Ovary (tissue), 9 donors: Measurements from ENCODE around the gene MRPL18. TPM values are rescaled to one million over a fixed set of nuclear protein-coding genes. Genes with fewer than 3 reads are reported as not detected.
"Not testable (repeated sequence)": the region's sequence is repeated elsewhere in the genome, so short reads cannot be mapped to it uniquely, and the experiment has no call there.

ENCODE experiments used
- DNase-seq, 5 donors: peaks; one replicate each; pipeline ENCODE4 v3.0.0-alpha.2; 2019 to 2020
- H3K27ac ChIP-seq, 2 donors: fragments of 200-600 bp; one replicate each; pipeline versions ENCODE4 v1.5.1 to v1.8.0; 2019 to 2022
- H3K27me3 ChIP-seq: fragments of 200-600 bp; one replicate; pipeline ENCODE4 v1.8.0; 2022
- H3K36me3 ChIP-seq: fragments of 200-600 bp; sonication (generic); one replicate; pipeline ENCODE4 v1.5.1; 2019
- H3K4me1 ChIP-seq: one replicate; pipeline ENCODE4 v1.8.1; 2013; ENCODE audit warnings: mild to moderate bottlenecking, moderate library complexity; ENCODE audit not compliant: insufficient read depth
- H3K4me3 ChIP-seq: fragments of 200-600 bp; sonication (generic); one replicate; pipeline ENCODE4 v1.5.1; 2017
- H3K9me3 ChIP-seq, 2 donors: fragments of 200-600 bp in 1 of 2; sonication (generic) in 1 of 2; one replicate each; pipeline versions ENCODE4 v1.5.1 to v1.8.1; 2013 to 2019; ENCODE audit warnings: mild to moderate bottlenecking in 1 of 2, moderate library complexity in 1 of 2
- EP300 ChIP-seq: sonication (generic); formaldehyde crosslinking; IDR thresholded peaks from one replicate; pipeline ENCODE4 v1.6.1; 2017; ENCODE audit warnings: antibody characterized with exemption
- POLR2A ChIP-seq: fragments of 450-650 bp; IDR thresholded peaks from one replicate; pipeline ENCODE4 v1.6.1; 2017; ENCODE audit warnings: antibody characterized with exemption, mild to moderate bottlenecking, moderate library complexity
- WGBS, 3 donors: extraction: QIAGEN DNeasy Blood & Tissue Kit in 1 of 3; methylation state at CpG; one replicate each; pipeline versions ENCODE4 v1.1.5 to v1.1.7; 2013 to 2017; 5-methylcytosine and 5-hydroxymethylcytosine counted together
- intact Hi-C, 4 donors: fragments of 100-400 bp; cut with DNase I; formaldehyde crosslinking; loops; one replicate each; pipeline versions ENCODE4 v1.11.0 to v1.15.1; 2022 to 2023
- polyA plus RNA-seq, 2 donors: library from polyadenylated mRNA; stranded (reverse); fragments of 200-250 nt in 1 of 2; fragments of 350-450 nt in 1 of 2; fragmentation: Illumina TruSeq in 1 of 2; extraction: RNeasy Lipid Tissue Mini Kit (QIAGEN cat#74804) in 1 of 2; gene quantifications; one replicate each; pipeline ENCODE4 v1.2.3, GENCODE V29; 2013 to 2014
- total RNA-seq, 7 donors: library from RNA; depleted of rRNA in 2 of 7; stranded (reverse); fragments of >200 nt in 2 of 7; fragmentation: NEBNext Ultra II Directional in 3 of 7; extraction: Animal tissue kit (Norgen Biotek cat#: 25700) in 3 of 7; gene quantifications; one replicate each; pipeline versions ENCODE4 v1.1.0 to v1.2.4, GENCODE V29; 2016 to 2023
- TF ChIP-seq, protein P1 (sequence below), 3 donors: fragments of 450-650 bp in 2 of 3; fragments of 200-600 bp in 1 of 3; IDR thresholded peaks; one replicate each; pipeline versions ENCODE4 v1.5.1 to v1.8.0; 2016 to 2022; ENCODE audit warnings: antibody characterized with exemption in 3 of 3, mild to moderate bottlenecking in 1 of 3
- donor health status: DM: no; HTN: no; CAD: no; lungs with moderate emphysema.
- donor health status: DM: no; HTN: no; CAD: no.
- donor health status: Bipolar disorder and iron deficiency.
- donor health status: DM: yes; HTN: yes; CAD: no.
- donor health status: DM: no; HTN: no; CAD: no.
- donor health status: DM: yes; HTN: yes; CAD: no.

Gene MRPL18
- total and polyA plus RNA-seq, 9 donors = 51.0 to 112 (median 57.5) TPM

DNA sequence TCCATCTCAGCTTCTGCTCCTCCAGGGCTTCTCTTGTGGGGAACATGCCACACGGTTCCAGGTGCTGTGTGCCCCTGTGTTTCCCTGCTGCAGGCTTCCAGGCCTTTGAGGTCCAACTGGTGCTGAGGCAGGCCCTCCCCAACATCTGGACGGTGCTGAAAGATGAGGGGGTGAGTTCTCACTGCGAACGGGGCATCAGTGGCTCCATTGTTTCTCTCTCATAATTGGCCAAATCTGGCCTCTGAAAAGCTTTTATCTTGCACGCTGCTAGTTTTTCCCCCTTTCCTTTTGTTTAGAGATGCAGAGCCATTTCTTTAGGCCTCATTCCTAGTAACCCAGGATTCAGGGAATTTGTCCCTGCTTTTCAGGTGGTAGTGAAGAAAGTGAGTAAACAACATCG, 18.4 kb downstream of the MRPL18 start:
- TF ChIP-seq, protein P1, sequence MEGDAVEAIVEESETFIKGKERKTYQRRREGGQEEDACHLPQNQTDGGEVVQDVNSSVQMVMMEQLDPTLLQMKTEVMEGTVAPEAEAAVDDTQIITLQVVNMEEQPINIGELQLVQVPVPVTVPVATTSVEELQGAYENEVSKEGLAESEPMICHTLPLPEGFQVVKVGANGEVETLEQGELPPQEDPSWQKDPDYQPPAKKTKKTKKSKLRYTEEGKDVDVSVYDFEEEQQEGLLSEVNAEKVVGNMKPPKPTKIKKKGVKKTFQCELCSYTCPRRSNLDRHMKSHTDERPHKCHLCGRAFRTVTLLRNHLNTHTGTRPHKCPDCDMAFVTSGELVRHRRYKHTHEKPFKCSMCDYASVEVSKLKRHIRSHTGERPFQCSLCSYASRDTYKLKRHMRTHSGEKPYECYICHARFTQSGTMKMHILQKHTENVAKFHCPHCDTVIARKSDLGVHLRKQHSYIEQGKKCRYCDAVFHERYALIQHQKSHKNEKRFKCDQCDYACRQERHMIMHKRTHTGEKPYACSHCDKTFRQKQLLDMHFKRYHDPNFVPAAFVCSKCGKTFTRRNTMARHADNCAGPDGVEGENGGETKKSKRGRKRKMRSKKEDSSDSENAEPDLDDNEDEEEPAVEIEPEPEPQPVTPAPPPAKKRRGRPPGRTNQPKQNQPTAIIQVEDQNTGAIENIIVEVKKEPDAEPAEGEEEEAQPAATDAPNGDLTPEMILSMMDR (IDR thresholded peaks at IDR 0.05) = no peak
- TF ChIP-seq POLR2A = no peak
- no peak for TF ChIP-seq EP300
- WGBS, 3 donors = 80 to 82% (median 81%) methylated on average over 6 of the region's 6 CpGs
- Histone ChIP-seq H3K36me3 (no peaks in the 10 kb centered on the region), H3K4me3 (no peak overlapping the region), H3K27me3 (no peaks in the 10 kb centered on the region), H3K27ac (no peak overlapping the region), H3K4me1 (no peaks in the 10 kb centered on the region), H3K9me3 (no peaks in the 10 kb centered on the region)
- intact Hi-C loops = no loop called here
- no peak for DNase-seq

DNA sequence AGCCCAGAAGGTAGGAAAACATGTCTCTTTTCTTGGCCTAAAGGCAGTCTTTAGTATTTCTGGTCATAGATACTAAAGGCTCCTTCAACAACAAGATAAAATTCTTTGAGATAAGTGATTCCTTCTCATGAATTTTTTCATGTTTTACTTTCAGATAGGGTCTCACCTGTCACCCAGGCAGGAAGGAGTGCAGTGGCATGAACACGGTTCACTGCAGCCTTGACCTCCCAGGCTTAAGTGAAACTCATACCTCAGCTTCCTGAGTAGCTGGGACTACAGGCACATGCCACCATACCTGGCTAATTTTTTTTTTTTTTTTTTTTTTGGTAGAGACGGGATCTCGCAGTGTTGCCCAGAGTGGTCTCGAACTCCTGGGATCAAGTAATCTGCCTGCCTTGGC, 18.9 kb downstream of the MRPL18 start:
- intact Hi-C loops = no loop called here
- Histone ChIP-seq H3K27me3 (no peaks in the 10 kb centered on the region), H3K4me1 (no peaks in the 10 kb centered on the region), H3K36me3 (no peaks in the 10 kb centered on the region), H3K9me3 (no peaks in the 10 kb centered on the region), H3K27ac (no peak overlapping the region), H3K4me3 (no peak overlapping the region)
- TF ChIP-seq EP300 (no peak), POLR2A (no peak)
- TF ChIP-seq, protein P1 (IDR thresholded peaks at IDR 0.05) = no peak
- 83 to 87% (median 86%) methylated on average over 4 of the region's 4 CpGs for WGBS, 3 donors
- no peak for DNase-seq

DNA sequence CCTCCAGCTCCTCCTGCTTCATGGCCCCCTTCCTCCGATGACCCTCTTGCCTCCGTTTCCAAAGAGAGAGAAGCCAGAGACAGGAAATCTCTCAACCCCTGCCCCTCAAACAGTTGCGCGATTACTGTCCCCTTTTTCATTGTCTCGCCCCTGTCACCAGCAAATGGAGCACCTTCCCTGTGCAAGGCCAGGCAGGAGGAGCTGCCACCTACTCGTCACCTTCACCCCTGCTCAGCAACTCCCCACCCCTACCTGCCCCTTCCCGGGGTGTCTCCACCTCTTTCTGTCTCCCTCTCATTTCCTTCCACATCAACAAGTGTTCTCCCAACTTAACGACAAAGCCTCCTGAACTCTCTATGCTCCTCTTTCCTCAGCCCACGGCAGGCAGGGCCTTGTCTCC, 23.5 kb downstream of the MRPL18 start:
- WGBS, 3 donors = 82 to 83% (median 83%) methylated on average over 9 of the region's 9 CpGs
- no peaks in the 10 kb centered on the region for H3K9me3 ChIP-seq
- DNase-seq = no peak
- no peak overlapping the region for H3K27ac ChIP-seq
- no peaks in the 10 kb centered on the region for H3K4me1 ChIP-seq
- H3K27me3 ChIP-seq = no peaks in the 10 kb centered on the region
- TF ChIP-seq EP300 (no peak), POLR2A (no peak)
- TF ChIP-seq, protein P1 (IDR thresholded peaks at IDR 0.05) = no peak
- H3K4me3 ChIP-seq = no peak overlapping the region
- intact Hi-C loops = no loop called here
- H3K36me3 ChIP-seq = no peaks in the 10 kb centered on the region

DNA sequence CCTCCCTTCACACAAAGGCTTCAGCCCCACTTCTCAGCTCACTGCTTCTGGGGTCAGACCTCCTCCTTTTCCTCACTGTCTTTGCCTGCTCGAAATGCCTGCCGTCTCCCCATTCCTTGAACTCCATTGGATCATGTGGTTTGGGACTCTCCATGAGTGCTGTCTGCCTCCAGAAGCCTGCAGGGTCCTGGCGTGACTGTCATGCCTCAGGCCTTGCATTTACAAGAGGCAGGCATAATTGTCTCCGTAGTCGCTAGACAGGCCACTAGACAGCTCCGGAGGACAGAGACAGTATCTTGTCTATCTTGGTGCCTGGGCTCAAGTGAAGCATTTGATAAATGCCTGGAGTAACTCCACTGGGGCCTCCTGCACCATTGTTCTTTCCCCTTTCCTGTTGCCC, 25.1 kb downstream of the MRPL18 start:
- no peaks in the 10 kb centered on the region for H3K9me3 ChIP-seq
- 77 to 90% (median 82%) methylated on average over 6 of the region's 6 CpGs for WGBS, 3 donors
- intact Hi-C loops = no loop called here
- H3K4me1 ChIP-seq = no peaks in the 10 kb centered on the region
- H3K27ac ChIP-seq = no peak overlapping the region
- no peak for DNase-seq
- H3K36me3 ChIP-seq = no peaks in the 10 kb centered on the region
- TF ChIP-seq EP300 (no peak), POLR2A (no peak)
- TF ChIP-seq, protein P1 (IDR thresholded peaks at IDR 0.05) = no peak
- H3K27me3 ChIP-seq = no peaks in the 10 kb centered on the region
- no peak overlapping the region for H3K4me3 ChIP-seq

DNA sequence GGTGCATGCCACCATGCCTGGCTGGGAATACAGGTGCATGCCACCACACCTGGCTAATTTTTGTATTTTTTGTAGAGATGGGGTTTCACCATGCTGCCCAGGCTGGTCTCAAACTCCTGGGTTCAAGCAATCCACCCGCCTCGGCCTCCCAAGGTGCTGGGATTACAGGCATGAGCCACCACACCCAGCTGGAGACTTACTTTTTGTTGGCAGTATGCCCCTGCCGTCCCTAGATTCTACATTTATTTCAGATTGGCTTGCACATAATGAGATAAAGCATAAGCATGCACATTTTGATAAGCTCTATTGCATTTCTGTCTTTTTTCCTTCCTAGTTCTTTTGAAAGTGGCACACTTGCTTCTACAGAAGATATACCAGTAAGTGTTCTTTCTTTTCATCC, 26.5 kb downstream of the MRPL18 start:
- DNase-seq, H3K4me3 ChIP-seq, H3K9me3 ChIP-seq, H3K4me1 ChIP-seq, intact Hi-C loops, H3K36me3 ChIP-seq, H3K27me3 ChIP-seq, H3K27ac ChIP-seq: not testable (repeated sequence)
- 70 to 85% (median 79%) methylated on average over 3 of the region's 3 CpGs for WGBS, 3 donors
